OCI-LY1 (cell line): ENCODE results near the gene PPP1R27.

Experiments
- CTCF ChIP-seq: fragments of 200-600 bp; sonication (generic), shearing (Covaris generic); IDR thresholded peaks from 2 replicates; pipeline ENCODE4 v1.5.1; 2017; ENCODE audit warnings: mild to moderate bottlenecking, antibody characterized with exemption, low read length, moderate library complexity, mixed read lengths
- EZH2 ChIP-seq: fragments of 200-600 bp; sonication (generic), shearing (Covaris generic); IDR thresholded peaks from 2 replicates; pipeline ENCODE4 v1.8.0; 2017; ENCODE audit warnings: borderline replicate concordance, mixed run types, mild to moderate bottlenecking, antibody characterized with exemption, low read length, moderate library complexity, mixed read lengths

GRCh38 chr17:81845881-81846742, 11.3 kb upstream of the PPP1R27 start:
- TF ChIP-seq CTCF, result no peak
- no peak for TF ChIP-seq EZH2
